GM19452 (cell line): Measurements from ENCODE around the gene CTSH.

ENCODE experiments used
- ATAC-seq: cut with Tn5 transposase; IDR thresholded peaks from one replicate; pipeline ENCODE4 v1.9.1; 2021; ENCODE audit not compliant: unreplicated experiment

CTSH gene

GRCh38 chr15:78977591-78978347, 32.9 kb upstream of the CTSH start:
- ATAC-seq = peak; percentile 28

GRCh38 chr15:78977091-78977571, 32.3 kb upstream of the CTSH start:
- peak; percentile 71 for ATAC-seq

- ATAC-seq = peak; percentile 10
These were observed 31.8 kb upstream of the CTSH start for GRCh38 chr15:78976691-78977090.

GRCh38 chr15:78974272-78974918, 29.5 kb upstream of the CTSH start:
- no peak for ATAC-seq

GRCh38 chr15:78969687-78970349, 25.0 kb upstream of the CTSH start:
- no peak for ATAC-seq

GRCh38 chr15:78968539-78969271, 23.9 kb upstream of the CTSH start:
- no peak for ATAC-seq

GRCh38 chr15:78968114-78968513, 23.3 kb upstream of the CTSH start:
- no peak for ATAC-seq

GRCh38 chr15:78960308-78960707, 15.5 kb upstream of the CTSH start:
- ATAC-seq = no peak

- ATAC-seq = no peak
These were observed 14.5 kb upstream of the CTSH start for GRCh38 chr15:78959360-78959759.

GRCh38 chr15:78957416-78958093, 12.7 kb upstream of the CTSH start:
- ATAC-seq = no peak

- no peak for ATAC-seq
These were observed 12.1 kb upstream of the CTSH start for GRCh38 chr15:78956937-78957336.

GRCh38 chr15:78955355-78955754, 10.5 kb upstream of the CTSH start:
- ATAC-seq = no peak

GRCh38 chr15:78951841-78952238, 7.0 kb upstream of the CTSH start:
- ATAC-seq = no peak

- no peak for ATAC-seq
These were observed 6.3 kb upstream of the CTSH start for GRCh38 chr15:78950902-78951840.

GRCh38 chr15:78950343-78950742, 5.5 kb upstream of the CTSH start:
- no peak for ATAC-seq

GRCh38 chr15:78949461-78949860, 4.6 kb upstream of the CTSH start:
- ATAC-seq = no peak

GRCh38 chr15:78947506-78947905, 2.7 kb upstream of the CTSH start:
- ATAC-seq = no peak

- ATAC-seq = no peak
These were observed 1.6 kb upstream of the CTSH start for GRCh38 chr15:78946493-78946892.

- peak; percentile 20 for ATAC-seq
These were observed 632 bp downstream of the CTSH start for GRCh38 chr15:78944202-78944625.

- ATAC-seq = no peak
These were observed 1.2 kb downstream of the CTSH start for GRCh38 chr15:78943692-78944091.
